ENCODE measurements around the gene NRP1.

DNA sequence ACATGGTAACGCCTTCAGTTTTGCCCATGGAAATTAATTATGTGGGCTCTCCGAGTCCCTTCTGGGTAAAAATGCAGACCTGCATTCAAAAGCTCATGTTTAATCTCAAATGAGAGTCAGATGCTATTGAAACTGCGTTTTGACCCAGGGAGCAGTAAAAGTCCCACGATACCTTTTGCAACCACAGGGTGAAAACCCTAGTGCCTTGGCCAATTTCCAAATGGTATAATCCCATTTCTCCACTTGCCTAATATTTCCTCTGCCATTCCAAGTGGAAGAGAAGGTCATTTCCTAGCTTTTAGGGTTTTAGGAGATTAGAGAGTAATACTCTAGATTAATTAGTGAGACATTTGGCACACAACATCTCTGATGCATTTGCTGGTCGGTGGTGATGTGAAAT, 132.5 kb downstream of the NRP1 start:
- TF ChIP-seq, protein P1, sequence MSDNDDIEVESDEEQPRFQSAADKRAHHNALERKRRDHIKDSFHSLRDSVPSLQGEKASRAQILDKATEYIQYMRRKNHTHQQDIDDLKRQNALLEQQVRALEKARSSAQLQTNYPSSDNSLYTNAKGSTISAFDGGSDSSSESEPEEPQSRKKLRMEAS (IDR thresholded peaks at IDR 0.05; ENCODE audit: insufficient read depth, insufficient read length) = no peak
- TF ChIP-seq, protein P2, sequence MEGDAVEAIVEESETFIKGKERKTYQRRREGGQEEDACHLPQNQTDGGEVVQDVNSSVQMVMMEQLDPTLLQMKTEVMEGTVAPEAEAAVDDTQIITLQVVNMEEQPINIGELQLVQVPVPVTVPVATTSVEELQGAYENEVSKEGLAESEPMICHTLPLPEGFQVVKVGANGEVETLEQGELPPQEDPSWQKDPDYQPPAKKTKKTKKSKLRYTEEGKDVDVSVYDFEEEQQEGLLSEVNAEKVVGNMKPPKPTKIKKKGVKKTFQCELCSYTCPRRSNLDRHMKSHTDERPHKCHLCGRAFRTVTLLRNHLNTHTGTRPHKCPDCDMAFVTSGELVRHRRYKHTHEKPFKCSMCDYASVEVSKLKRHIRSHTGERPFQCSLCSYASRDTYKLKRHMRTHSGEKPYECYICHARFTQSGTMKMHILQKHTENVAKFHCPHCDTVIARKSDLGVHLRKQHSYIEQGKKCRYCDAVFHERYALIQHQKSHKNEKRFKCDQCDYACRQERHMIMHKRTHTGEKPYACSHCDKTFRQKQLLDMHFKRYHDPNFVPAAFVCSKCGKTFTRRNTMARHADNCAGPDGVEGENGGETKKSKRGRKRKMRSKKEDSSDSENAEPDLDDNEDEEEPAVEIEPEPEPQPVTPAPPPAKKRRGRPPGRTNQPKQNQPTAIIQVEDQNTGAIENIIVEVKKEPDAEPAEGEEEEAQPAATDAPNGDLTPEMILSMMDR (IDR thresholded peaks at IDR 0.05; ENCODE audit: extremely low read depth in 1 of 2, insufficient read depth in 1 of 2, low read depth in 1 of 2, low read length in 2 of 2) = no peak
- TF ChIP-seq POLR2A (IDR thresholded peaks at IDR 0.05; ENCODE audit: low read depth, low read length) (no peak), EZH2 (IDR thresholded peaks at IDR 0.05; ENCODE audit: borderline replicate concordance, low read depth, low read length, severe bottlenecking) (no peak), POLR2AphosphoS5 (IDR thresholded peaks at IDR 0.05; ENCODE audit: insufficient read depth, low read depth, low read length) (no peak), MYC (IDR thresholded peaks at IDR 0.05; ENCODE audit: low read depth, low read length) (no peak)

Measured in endothelial cell of umbilical vein (primary cell).